GM21447 (cell line): Measurements from ENCODE around the gene PTPN9.
"Not testable (repeated sequence)": the region's sequence is repeated elsewhere in the genome, so short reads cannot be mapped to it uniquely, and the experiment has no call there.

Source experiments
- ATAC-seq: cut with Tn5 transposase; IDR thresholded peaks from one replicate; pipeline ENCODE4 v1.9.1; 2021; ENCODE audit not compliant: unreplicated experiment

PTPN9 gene

GRCh38 chr15:75532413-75533250, 46.5 kb downstream of the PTPN9 start:
- ATAC-seq: no peak

- no peak for ATAC-seq
These were observed 48.1 kb downstream of the PTPN9 start for GRCh38 chr15:75531041-75531450.

- no peak for ATAC-seq
These were observed 48.9 kb downstream of the PTPN9 start for GRCh38 chr15:75530169-75530568.

GRCh38 chr15:75525756-75526155, 53.4 kb downstream of the PTPN9 start:
- ATAC-seq: not testable (repeated sequence)

- ATAC-seq: no peak
These were observed 56.1 kb downstream of the PTPN9 start for GRCh38 chr15:75523011-75523410.

- no peak for ATAC-seq
These were observed 61.9 kb downstream of the PTPN9 start for GRCh38 chr15:75517233-75517632.

GRCh38 chr15:75508840-75509532, 70.1 kb downstream of the PTPN9 start:
- ATAC-seq: no peak

- ATAC-seq: no peak
These were observed 76.8 kb downstream of the PTPN9 start for GRCh38 chr15:75502360-75502759.

GRCh38 chr15:75493732-75494131, 85.4 kb downstream of the PTPN9 start:
- ATAC-seq: no peak

GRCh38 chr15:75483961-75484360, 95.2 kb downstream of the PTPN9 start:
- ATAC-seq: no peak

- ATAC-seq: not testable (repeated sequence)
These were observed 95.6 kb downstream of the PTPN9 start for GRCh38 chr15:75483556-75483955.

GRCh38 chr15:75483106-75483505, 96.0 kb downstream of the PTPN9 start:
- no peak for ATAC-seq

- not testable (repeated sequence) for ATAC-seq
These were observed 98.7 kb downstream of the PTPN9 start for GRCh38 chr15:75480463-75480862.

GRCh38 chr15:75479670-75480069, 99.4 kb downstream of the PTPN9 start:
- no peak for ATAC-seq

- not testable (repeated sequence) for ATAC-seq
These were observed 102.0 kb downstream of the PTPN9 start for GRCh38 chr15:75477094-75477493.

- ATAC-seq: no peak
These were observed 110.1 kb downstream of the PTPN9 start for GRCh38 chr15:75468913-75469598.

GRCh38 chr15:75460646-75461045, 118.5 kb downstream of the PTPN9 start:
- ATAC-seq: no peak

- no peak for ATAC-seq
These were observed 119.5 kb downstream of the PTPN9 start for GRCh38 chr15:75459581-75459980.

- no peak for ATAC-seq
These were observed 122.4 kb downstream of the PTPN9 start for GRCh38 chr15:75456710-75457109.

GRCh38 chr15:75455982-75456531, 123.1 kb downstream of the PTPN9 start:
- ATAC-seq: no peak

GRCh38 chr15:75455424-75455981, 123.6 kb downstream of the PTPN9 start:
- no peak for ATAC-seq
